Neural crest cell (in vitro differentiated cells): ENCODE measurements around the gene FGFR3. TPM values are rescaled to one million over a fixed set of nuclear protein-coding genes. Genes with fewer than 3 reads are reported as not detected.

Experiments used
- DNase-seq: peaks from one replicate; pipeline ENCODE4 v3.0.0; 2021; ENCODE audit warnings: low read depth, mixed read lengths, low spot score
- H3K27ac Mint-ChIP-seq: one replicate; pipeline ENCODE4 v1.8.0; 2021; ENCODE audit warnings: mild to moderate bottlenecking, mixed read lengths; ENCODE audit not compliant: unreplicated experiment
- H3K27me3 Mint-ChIP-seq: 2 replicates; pipeline ENCODE4 v1.8.0; 2021; ENCODE audit warnings: low read depth, mild to moderate bottlenecking, mixed read lengths
- H3K36me3 Mint-ChIP-seq: 2 replicates; pipeline ENCODE4 v1.8.0; 2021; ENCODE audit warnings: low read depth, mild to moderate bottlenecking, mixed read lengths
- H3K4me1 Mint-ChIP-seq: 2 replicates; pipeline ENCODE4 v1.8.0; 2021; ENCODE audit warnings: mixed read lengths
- H3K4me3 Mint-ChIP-seq: one replicate; pipeline ENCODE4 v1.8.0; 2021; ENCODE audit warnings: mild to moderate bottlenecking, mixed read lengths
- H3K9me3 Mint-ChIP-seq: 2 replicates; pipeline ENCODE4 v1.8.0; 2021; ENCODE audit warnings: mixed read lengths
- total RNA-seq: library from RNA; stranded (reverse); gene quantifications from 2 replicates; pipeline ENCODE4 v1.2.1, GENCODE V29; 2021
- TF ChIP-seq, protein P1 (sequence below): fragments of 200-600 bp; sonication (generic); conservative IDR thresholded peaks from 2 replicates; pipeline ENCODE4 v1.5.0; 2021; ENCODE audit warnings: antibody characterized with exemption, mild to moderate bottlenecking

FGFR3 gene
- total RNA-seq, 1 donor from 2014 or later, result 48.1 TPM

DNA sequence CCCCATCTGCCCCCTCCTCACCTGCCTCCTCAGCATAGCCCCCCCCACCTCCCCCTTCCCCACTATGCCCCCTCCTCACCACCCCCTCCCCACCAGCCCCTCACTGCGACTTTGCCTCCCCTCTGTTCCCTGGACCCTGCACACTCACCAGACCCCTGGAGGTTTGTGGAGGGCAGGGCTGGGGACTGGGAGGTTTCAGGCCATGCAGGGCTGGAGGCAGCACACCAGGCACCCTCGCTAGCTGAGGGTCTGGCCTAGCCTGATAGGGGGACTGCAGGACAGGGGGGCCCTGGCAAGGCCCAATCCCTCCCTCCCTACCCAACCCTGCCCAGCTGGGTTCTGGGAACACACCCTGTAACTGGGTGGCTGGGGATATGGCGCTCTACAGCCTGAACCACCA lies 43.7 kb upstream of the FGFR3 start:
- Mint-ChIP-seq H3K9me3 (no peaks in the 10 kb centered on the region), H3K36me3 (no peaks in the 10 kb centered on the region), H3K27ac (no peak overlapping the region), H3K4me3 (no peak overlapping the region), H3K27me3 (no peaks in the 10 kb centered on the region), H3K4me1 (no peaks in the 10 kb centered on the region)
- no peak for DNase-seq
- TF ChIP-seq, protein P1, sequence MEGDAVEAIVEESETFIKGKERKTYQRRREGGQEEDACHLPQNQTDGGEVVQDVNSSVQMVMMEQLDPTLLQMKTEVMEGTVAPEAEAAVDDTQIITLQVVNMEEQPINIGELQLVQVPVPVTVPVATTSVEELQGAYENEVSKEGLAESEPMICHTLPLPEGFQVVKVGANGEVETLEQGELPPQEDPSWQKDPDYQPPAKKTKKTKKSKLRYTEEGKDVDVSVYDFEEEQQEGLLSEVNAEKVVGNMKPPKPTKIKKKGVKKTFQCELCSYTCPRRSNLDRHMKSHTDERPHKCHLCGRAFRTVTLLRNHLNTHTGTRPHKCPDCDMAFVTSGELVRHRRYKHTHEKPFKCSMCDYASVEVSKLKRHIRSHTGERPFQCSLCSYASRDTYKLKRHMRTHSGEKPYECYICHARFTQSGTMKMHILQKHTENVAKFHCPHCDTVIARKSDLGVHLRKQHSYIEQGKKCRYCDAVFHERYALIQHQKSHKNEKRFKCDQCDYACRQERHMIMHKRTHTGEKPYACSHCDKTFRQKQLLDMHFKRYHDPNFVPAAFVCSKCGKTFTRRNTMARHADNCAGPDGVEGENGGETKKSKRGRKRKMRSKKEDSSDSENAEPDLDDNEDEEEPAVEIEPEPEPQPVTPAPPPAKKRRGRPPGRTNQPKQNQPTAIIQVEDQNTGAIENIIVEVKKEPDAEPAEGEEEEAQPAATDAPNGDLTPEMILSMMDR, result no peak

DNA sequence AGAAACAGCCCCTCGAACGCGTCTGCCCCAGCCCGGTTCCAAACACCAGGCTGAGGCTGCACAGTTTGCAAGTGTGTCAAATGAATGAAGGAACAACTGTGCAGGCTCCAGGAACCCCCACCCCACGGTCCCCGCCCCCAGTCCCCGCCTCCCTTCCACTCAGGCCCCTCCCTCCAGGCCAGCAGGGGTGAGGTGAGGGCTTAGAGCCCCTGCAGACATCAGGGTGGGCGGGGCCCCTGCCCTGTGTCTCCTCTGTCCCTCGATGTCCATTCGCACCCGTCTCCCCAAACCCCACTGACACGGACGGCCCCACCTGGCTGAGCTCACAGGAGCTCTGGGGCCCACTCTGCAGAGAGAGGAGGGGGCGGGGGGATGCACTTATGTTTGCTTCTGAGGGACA lies 43.3 kb upstream of the FGFR3 start:
- no peak for DNase-seq
- no peak overlapping the region for H3K4me3 Mint-ChIP-seq
- H3K27me3 Mint-ChIP-seq, result no peaks in the 10 kb centered on the region
- no peaks in the 10 kb centered on the region for H3K36me3 Mint-ChIP-seq
- H3K27ac Mint-ChIP-seq, result no peak overlapping the region
- TF ChIP-seq, protein P1, result no peak
- no peaks in the 10 kb centered on the region for H3K9me3 Mint-ChIP-seq
- H3K4me1 Mint-ChIP-seq, result no peaks in the 10 kb centered on the region

DNA sequence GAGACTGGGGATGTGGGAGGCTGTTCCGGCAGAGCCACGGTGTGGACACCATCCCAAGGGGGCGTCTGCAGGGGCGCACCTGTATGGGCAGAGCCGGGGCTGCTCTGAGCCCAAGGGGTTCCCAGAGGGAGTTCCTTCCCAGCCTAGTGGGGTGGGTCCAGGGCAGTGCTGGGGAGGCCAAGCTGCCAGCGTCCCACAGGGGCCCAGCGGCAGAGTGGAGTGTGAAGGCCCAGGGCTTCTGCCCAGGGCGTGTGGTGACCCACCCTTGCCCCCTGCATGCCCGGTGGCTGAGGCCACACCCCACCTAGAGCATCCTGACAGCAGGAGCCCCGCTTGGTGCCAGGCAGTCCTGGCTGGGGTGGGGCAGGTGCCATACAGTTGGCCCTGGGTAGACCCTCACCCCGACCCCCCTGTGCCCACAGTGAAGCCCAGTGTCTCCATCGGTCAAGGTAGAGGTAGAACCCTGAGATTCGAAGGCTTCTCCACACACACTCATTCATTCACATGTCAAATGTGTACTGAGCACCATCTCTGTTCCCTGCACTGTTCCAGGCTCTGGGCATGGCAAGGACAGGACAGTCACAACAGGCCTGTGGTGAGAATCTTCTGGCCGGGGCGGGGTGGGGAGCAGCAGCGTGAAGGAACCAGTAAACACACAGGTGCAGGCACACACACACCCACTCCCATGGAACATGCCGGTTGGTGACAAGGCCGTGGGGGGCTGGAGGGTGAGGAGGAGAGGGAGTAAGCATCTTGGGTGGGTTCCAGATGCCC lies 42.5 kb upstream of the FGFR3 start:
- TF ChIP-seq, protein P1, result no peak
- no peak for DNase-seq
- Mint-ChIP-seq H3K9me3 (no peaks in the 10 kb centered on the region), H3K4me3 (no peak overlapping the region), H3K27ac (no peak overlapping the region), H3K27me3 (no peaks in the 10 kb centered on the region), H3K36me3 (no peaks in the 10 kb centered on the region), H3K4me1 (no peaks in the 10 kb centered on the region)

DNA sequence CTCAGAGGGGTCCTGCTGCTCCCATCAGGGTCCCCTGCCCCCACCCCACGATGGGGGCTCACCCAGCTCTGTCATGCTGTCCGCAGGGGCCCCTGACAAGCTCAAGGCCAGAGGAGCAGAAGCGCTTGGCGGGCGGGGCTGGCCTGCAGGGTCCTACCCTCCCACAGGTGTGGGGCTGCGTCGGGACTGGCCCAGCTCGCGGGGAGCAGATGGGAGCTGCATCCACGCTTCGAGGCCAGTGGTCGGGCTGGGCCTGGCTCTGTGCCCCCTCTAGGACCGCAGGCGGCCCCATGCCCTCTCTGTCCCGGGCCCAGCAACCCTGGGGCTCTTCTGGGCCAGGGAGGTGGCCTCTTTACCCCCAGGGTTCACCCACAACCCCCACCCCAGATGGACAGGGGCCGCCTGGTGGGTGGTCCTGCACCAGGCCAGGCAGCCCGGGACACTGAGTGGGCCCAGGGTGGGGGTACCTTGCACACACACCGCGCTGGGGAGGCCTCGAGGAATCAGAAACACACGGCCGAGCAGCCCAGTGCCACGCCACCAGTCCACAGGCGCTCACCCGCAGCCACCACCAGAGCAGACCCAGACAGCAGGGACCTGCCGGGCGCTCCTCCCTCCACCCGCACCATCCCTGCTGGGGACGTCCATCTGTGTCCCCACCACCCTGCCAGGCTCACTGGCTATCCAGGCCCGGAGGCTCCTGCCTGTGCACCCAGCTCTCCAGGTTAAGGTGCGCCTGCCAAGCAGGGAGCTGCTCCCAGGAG lies 41.8 kb upstream of the FGFR3 start:
- Mint-ChIP-seq H3K27me3 (no peaks in the 10 kb centered on the region), H3K9me3 (no peaks in the 10 kb centered on the region), H3K4me1 (no peaks in the 10 kb centered on the region), H3K4me3 (no peak overlapping the region), H3K36me3 (no peaks in the 10 kb centered on the region), H3K27ac (no peak overlapping the region)
- no peak for DNase-seq
- TF ChIP-seq, protein P1, result no peak

DNA sequence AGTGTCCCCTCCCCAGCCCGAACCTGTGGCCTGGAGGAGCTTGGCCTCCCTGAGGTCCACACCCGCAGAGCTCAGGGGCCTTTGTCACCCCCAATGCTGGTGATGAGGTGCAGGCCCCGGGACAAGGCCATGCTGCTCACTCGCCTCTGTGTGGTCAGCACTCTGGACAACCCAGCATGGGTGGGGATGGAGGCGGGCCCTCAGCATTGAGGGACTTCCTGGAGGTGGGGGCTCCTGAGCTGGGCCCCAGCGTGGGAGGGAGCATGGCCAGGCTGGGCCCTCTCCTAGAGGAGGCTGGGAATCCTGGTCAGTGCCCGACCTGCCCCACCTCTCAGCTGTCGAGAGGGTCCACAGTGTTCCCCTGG lies 41.2 kb upstream of the FGFR3 start:
- DNase-seq, result no peak
- Mint-ChIP-seq H3K27ac (no peak overlapping the region), H3K36me3 (no peaks in the 10 kb centered on the region), H3K9me3 (no peaks in the 10 kb centered on the region), H3K27me3 (no peaks in the 10 kb centered on the region), H3K4me3 (no peak overlapping the region), H3K4me1 (no peaks in the 10 kb centered on the region)
- TF ChIP-seq, protein P1, result no peak
